Skeletal muscle satellite cell (primary cell): Measurements from ENCODE around the gene DNAJB4. TPM values are rescaled to one million over a fixed set of nuclear protein-coding genes. Genes with fewer than 3 reads are reported as not detected.
A peak's percentile ranks its signal among the peaks of the same experiment; 100 is the strongest.

Source experiments
- H3K27me3 ChIP-seq: 2 replicates; pipeline ENCODE4 v1.7.0; 2013; ENCODE audit warnings: low read length; ENCODE audit not compliant: control insufficient read depth, insufficient read depth
- H3K36me3 ChIP-seq: 2 replicates; pipeline ENCODE4 v1.7.0; 2013; ENCODE audit warnings: mild to moderate bottlenecking, control low read depth, low read length; ENCODE audit not compliant: insufficient read depth
- H3K4me1 ChIP-seq: 2 replicates; pipeline ENCODE4 v1.7.0; 2013; ENCODE audit warnings: low read length; ENCODE audit not compliant: control insufficient read depth, insufficient read depth
- H3K4me2 ChIP-seq: 2 replicates; pipeline ENCODE4 v1.7.0; 2013; ENCODE audit warnings: mild to moderate bottlenecking, low read length
- H3K4me3 ChIP-seq: 2 replicates; pipeline ENCODE4 v1.7.0; 2013; ENCODE audit warnings: low read length
- H3K9ac ChIP-seq: 2 replicates; pipeline ENCODE4 v1.7.0; 2013; ENCODE audit warnings: mild to moderate bottlenecking, low read depth, low read length, moderate library complexity
- H3K9me3 ChIP-seq: replicated peaks from 2 replicates; pipeline ENCODE4 v1.7.0; 2013; ENCODE audit warnings: mild to moderate bottlenecking, control low read depth, low read length
- total RNA-seq: library from RNA; depleted of rRNA; stranded (reverse); fragments of >200 nt; gene quantifications from 2 replicates; pipeline ENCODE4 v1.2.3, GENCODE V29; 2012; rRNA removed

Gene DNAJB4
- total RNA-seq = 63.4 and 94.4 TPM in 2 replicates

DNA sequence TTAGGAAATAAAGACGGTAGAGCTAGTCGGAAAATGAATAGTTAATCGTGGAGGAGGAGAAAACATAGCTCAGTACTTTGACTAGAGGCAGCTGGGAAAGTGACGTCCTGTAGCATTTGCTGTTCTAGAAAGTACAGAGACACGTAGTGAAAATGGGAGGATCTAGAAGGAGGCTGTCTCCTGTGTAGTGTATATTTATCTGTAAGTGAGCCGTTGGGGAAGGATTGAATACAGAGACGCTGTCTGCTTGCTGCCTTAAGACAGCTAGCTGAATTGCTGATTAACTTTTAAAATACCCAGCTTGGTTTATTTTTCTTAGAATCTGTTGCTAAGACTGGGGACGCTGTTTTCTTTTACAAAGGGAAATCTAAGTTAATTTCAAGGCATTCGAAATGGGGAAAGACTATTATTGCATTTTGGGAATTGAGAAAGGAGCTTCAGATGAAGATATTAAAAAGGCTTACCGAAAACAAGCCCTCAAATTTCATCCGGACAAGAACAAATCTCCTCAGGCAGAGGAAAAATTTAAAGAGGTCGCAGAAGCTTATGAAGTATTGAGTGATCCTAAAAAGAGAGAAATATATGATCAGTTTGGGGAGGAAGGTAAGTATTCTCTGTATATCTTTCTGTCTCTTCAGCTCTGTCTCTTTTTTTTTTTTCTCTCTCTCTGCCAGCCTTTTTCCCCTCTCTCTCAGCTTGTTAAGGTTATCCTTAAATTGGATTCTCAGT is at the start of gene DNAJB4:
Gene DNAJB4, plus strand, starts transcription at position 221 of the 729 bp plus-strand sequence. Its CDS starts 172 bp downstream, at position 393.
- Histone ChIP-seq H3K9me3 (no peaks in the 10 kb centered on the region), H3K4me3 (peak within 1 kb of the TSS; percentile 72), H3K4me1 (peaks cover 20% of the 10 kb centered on the region), H3K27me3 (no peaks in the 10 kb centered on the region), H3K9ac (peak within 1 kb of the TSS; percentile 93), H3K4me2 (peak within 1 kb of the TSS; percentile 84), H3K36me3 (peaks cover 38% of the 10 kb centered on the region)

DNA sequence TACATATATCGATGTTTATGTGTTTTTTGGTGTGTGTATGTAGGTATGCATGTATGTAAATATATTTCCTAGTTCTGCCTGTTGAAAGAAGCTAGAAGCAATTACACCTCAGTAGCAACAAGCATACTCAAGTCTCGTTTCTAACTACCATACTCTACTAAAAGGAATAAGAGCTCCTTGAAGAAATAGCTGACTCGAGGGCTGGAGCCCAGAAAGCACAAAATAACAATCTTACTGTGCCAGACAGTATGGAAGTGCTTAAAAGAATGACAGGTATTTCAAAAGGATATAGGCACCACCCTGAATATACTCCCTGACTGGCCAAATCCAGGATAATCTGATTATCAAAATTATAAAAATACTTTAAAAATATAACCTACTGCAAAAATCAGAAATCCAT is 49.0 kb upstream of the DNAJB4 start:
- H3K9ac ChIP-seq = no peak overlapping the region
- H3K4me3 ChIP-seq = no peak overlapping the region
- no peak overlapping the region for H3K4me2 ChIP-seq
- peaks cover 15% of the 10 kb centered on the region for H3K4me1 ChIP-seq
- H3K36me3 ChIP-seq = peaks cover 96% of the 10 kb centered on the region
- H3K27me3 ChIP-seq = no peaks in the 10 kb centered on the region
- no peaks in the 10 kb centered on the region for H3K9me3 ChIP-seq

DNA sequence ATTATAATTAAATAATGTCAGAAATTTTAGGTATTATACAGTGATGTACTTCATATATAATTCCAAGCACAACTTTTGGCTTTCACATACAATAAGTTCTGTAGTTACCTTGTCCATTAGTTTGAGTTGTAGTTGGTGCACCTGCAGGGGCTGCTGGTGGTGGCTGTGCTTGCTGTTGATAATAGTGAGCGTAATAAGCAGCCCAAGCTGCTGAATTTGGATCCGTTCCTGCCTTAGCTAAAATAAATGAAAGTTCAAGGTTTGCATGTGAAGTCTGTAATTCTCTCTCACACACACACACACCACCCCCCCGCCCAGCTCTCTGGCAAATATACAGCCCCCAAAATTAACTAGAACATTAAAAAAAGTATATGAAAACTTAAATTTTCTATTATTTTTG is 48.3 kb upstream of the DNAJB4 start:
- no peak overlapping the region for H3K4me2 ChIP-seq

DNA sequence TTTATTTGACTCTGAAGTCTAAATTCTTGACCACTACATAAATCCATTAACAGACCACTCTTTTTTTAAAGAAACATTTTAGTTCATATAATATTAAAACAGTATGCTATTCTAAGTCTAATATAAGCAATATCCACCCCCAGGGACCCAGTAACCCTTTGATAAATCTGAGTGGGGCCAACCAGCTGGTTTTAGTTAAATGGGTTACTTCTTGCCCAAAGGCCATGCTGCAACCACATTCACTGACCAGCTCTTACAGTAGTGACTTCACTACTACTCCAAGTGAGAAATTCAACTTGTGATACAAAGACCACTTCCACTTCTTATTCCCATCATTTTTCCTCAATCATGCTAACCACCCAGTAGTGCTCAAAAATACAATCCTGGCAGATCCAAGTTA is 46.3 kb upstream of the DNAJB4 start:
- Histone ChIP-seq H3K4me2 (no peak overlapping the region), H3K4me1 (peaks cover 15% of the 10 kb centered on the region), H3K36me3 (peaks cover 98% of the 10 kb centered on the region), H3K9me3 (no peaks in the 10 kb centered on the region), H3K9ac (no peak overlapping the region), H3K27me3 (no peaks in the 10 kb centered on the region), H3K4me3 (no peak overlapping the region)

More for the DNA sequence above, 48.3 kb upstream of the DNAJB4 start:
- Histone ChIP-seq H3K4me3 (no peak overlapping the region), H3K9ac (no peak overlapping the region), H3K4me1 (peaks cover 15% of the 10 kb centered on the region), H3K27me3 (no peaks in the 10 kb centered on the region), H3K36me3 (peaks cover 96% of the 10 kb centered on the region), H3K9me3 (no peaks in the 10 kb centered on the region)

DNA sequence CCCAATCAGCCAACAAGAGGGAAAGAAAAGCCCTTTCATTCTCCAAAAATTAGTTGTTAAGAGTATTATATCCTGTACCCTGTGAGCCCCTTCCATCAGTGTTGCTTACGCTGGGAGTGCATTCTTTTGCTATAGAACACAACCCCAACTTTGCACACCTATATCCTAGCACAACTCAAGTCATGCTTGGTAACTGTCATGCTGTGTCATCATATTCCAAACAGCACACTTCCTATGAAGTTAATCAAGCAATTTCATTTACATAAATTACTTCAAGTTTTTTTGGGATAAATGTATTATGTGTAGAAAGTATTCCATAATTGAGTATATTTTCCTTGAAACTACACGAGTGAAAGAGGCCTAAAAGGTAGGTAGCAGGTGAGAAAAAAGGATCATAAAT is 45.9 kb upstream of the DNAJB4 start:
- Histone ChIP-seq H3K4me2 (no peak overlapping the region), H3K9ac (no peak overlapping the region), H3K36me3 (peaks cover 98% of the 10 kb centered on the region), H3K4me1 (peaks cover 15% of the 10 kb centered on the region), H3K9me3 (no peaks in the 10 kb centered on the region), H3K4me3 (no peak overlapping the region), H3K27me3 (no peaks in the 10 kb centered on the region)

DNA sequence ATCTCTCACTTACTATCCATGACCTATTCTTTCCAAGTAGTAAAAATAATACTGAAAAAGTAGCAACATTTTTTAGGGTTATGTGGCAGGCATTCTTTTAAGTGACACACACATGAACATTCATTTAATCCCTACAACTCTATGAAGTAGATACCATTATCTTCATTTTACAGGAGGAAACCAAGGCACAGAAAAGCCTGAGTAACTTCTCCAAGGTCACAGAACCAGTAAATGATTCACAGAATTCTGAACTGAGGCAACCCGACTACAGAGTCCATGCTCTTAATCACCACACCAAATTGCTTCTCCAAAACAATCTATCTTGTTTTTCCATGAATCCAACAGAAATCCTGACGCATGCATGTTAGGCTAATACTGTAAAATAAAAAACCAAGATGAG is 43.3 kb upstream of the DNAJB4 start:
- no peaks in the 10 kb centered on the region for H3K4me1 ChIP-seq
- no peak overlapping the region for H3K4me2 ChIP-seq
- H3K27me3 ChIP-seq = no peaks in the 10 kb centered on the region
- H3K9ac ChIP-seq = no peak overlapping the region
- peaks cover 96% of the 10 kb centered on the region for H3K36me3 ChIP-seq
- H3K4me3 ChIP-seq = no peak overlapping the region
- H3K9me3 ChIP-seq = no peaks in the 10 kb centered on the region

DNA sequence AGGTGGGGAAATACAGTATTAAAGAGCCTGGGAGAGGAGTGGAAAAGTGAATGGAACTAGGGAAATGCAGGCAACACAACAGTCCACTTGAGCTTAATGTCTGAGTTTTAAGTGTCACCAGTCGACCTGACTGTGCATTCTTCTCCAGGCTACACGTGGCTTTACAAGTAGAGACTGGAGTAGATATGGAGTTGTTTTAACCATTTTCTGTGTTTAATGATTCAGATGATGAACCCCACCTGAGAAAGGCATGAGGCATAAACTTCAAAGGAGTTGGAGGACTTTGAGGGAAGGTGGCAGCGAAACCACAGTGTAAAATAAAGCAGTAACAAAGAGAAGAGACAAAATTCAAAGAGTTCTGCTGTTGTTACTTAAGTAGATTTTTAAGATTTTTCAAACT is 38.4 kb upstream of the DNAJB4 start:
- Histone ChIP-seq H3K4me1 (no peaks in the 10 kb centered on the region), H3K9me3 (no peaks in the 10 kb centered on the region), H3K4me3 (no peak overlapping the region), H3K4me2 (no peak overlapping the region), H3K36me3 (peaks cover 86% of the 10 kb centered on the region), H3K27me3 (no peaks in the 10 kb centered on the region), H3K9ac (no peak overlapping the region)

DNA sequence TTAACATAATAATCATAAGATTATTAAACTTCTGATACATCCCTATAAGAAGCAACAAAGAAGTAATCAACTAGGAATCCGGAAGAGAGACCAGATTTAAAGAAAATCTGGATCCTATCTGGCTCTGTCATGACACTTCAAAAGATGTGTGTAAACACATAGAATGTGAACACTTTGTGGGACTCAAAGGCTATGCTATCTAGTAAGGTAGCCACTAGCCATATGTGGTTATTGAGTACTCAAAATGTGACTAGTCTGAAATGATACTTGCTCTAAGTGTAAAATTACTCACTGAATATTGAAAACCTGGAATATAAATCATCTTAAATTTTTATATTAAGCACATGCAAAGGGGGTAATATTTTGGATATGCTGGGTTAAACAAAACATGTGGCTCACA is 34.5 kb upstream of the DNAJB4 start:
- Histone ChIP-seq H3K36me3 (peaks cover 59% of the 10 kb centered on the region), H3K4me3 (no peak overlapping the region), H3K9me3 (no peaks in the 10 kb centered on the region), H3K4me1 (peaks cover 6% of the 10 kb centered on the region), H3K9ac (no peak overlapping the region), H3K27me3 (no peaks in the 10 kb centered on the region), H3K4me2 (no peak overlapping the region)

DNA sequence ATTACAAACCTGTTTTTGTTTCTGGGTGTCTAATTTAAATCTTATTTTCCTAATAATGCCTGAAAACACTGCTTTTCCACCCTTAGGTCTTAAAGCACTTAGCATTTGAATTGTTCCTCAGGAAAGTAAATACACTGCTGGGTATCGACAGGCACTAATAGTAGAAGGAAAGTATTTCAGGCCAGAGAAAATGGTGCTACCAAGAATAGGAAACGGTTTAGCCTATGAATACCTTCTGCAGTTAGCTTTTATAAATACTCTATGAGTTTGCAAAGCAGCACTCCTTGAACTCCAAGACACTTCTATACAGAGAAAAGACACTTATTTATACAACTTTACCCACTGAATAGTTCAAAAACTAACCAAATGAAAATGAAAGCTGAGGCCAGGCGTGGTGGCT is 32.7 kb upstream of the DNAJB4 start:
- peaks cover 49% of the 10 kb centered on the region for H3K36me3 ChIP-seq
- H3K4me1 ChIP-seq = peaks cover 11% of the 10 kb centered on the region
- H3K9ac ChIP-seq = no peak overlapping the region
- H3K27me3 ChIP-seq = no peaks in the 10 kb centered on the region
- H3K4me2 ChIP-seq = no peak overlapping the region
- no peak overlapping the region for H3K4me3 ChIP-seq
- H3K9me3 ChIP-seq = no peaks in the 10 kb centered on the region

DNA sequence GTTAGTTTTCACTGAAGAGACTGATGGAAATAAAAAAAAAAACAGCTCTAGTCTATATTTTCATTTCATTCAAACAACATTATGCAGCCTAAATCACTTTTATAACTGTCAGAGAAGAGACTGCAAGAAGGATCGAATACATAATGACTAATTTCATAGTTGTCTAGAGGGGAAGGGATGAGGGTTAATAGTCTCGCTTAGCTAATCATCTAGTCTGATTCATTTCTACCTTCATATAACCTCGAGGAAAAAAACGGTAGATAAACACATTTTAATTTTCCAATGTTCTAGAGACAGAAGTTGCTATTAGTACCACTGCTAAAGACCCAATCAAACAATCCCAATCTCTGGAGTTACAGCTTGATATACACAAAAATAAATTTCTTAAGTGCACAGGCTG is 29.4 kb upstream of the DNAJB4 start:
- H3K4me2 ChIP-seq = peak overlapping the region; percentile 92
- H3K36me3 ChIP-seq = peaks cover 32% of the 10 kb centered on the region
- H3K4me1 ChIP-seq = peaks cover 11% of the 10 kb centered on the region
- no peaks in the 10 kb centered on the region for H3K9me3 ChIP-seq
- H3K27me3 ChIP-seq = no peaks in the 10 kb centered on the region
- peak overlapping the region; percentile 97 for H3K9ac ChIP-seq
- H3K4me3 ChIP-seq = peak overlapping the region; percentile 77

DNA sequence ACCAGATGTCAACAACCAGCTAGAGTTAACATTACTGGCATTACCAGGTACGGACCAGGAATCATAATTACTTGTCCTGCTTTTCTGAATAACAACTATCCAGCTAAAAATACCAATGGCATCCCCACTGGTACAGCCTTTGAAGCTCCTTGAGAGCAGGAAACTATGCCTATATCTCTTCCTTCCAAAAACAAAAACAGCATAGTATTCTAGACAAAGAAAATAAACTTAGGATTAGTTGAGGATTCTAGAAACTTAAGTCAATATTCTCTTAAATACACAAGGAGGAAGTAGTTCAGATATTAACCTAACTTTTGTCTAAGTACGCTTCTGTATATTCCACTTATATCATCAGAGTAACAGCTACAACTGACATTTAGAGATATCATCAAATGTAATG is 28.8 kb upstream of the DNAJB4 start:
- Histone ChIP-seq H3K4me1 (peaks cover 16% of the 10 kb centered on the region), H3K4me2 (peak overlapping the region; percentile 92), H3K9ac (peak overlapping the region; percentile 97), H3K36me3 (peaks cover 28% of the 10 kb centered on the region), H3K9me3 (no peaks in the 10 kb centered on the region), H3K4me3 (peak overlapping the region; percentile 77), H3K27me3 (no peaks in the 10 kb centered on the region)

DNA sequence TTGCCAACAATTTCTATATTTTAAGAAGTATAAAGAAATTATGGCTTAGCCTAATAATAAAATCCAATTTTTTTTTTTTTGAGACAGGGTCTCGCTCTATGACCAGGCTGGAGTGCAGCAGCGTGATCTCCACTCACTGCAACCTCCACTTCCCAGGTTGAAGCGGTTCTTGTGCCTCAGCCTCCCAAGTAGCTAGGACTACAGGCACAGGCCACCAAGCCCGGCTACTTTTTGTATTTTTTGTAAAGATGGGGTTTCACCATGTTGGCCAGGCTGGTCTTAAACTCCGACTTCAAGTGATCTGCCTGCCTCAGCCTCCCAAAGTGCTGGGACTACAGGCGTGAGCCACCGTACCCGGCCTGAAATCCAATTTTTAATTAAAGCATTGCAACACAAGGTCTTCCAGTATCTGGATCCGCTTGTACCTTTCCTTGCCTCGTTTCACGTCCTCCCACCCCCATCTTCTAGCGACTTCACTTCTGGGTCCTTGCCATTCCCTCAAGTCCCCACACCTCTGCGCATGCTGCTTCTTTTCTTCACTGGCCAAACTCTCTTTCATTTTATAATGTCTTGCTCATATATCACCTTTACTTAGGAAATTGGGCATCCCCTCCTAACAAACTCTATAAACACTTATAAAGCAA is 28.2 kb upstream of the DNAJB4 start:
- H3K4me1 ChIP-seq = peaks cover 16% of the 10 kb centered on the region
- no peaks in the 10 kb centered on the region for H3K9me3 ChIP-seq
- peaks cover 23% of the 10 kb centered on the region for H3K36me3 ChIP-seq
- H3K27me3 ChIP-seq = no peaks in the 10 kb centered on the region
- H3K4me2 ChIP-seq = peak overlapping the region; percentile 92
- peak overlapping the region; percentile 77 for H3K4me3 ChIP-seq
- peak overlapping the region; percentile 97 for H3K9ac ChIP-seq
